B cell (primary cell): ENCODE measurements around the gene CBL.

Source experiments
- CTCF ChIP-seq: fragments of 200-600 bp; IDR thresholded peaks from one replicate; pipeline ENCODE4 v1.8.0; 2022; ENCODE audit warnings: antibody characterized with exemption, mild to moderate bottlenecking
- EZH2 ChIP-seq: IDR thresholded peaks from 2 replicates; pipeline ENCODE4 v1.6.1; 2012; ENCODE audit warnings: borderline replicate concordance, low read depth, mild to moderate bottlenecking, moderate library complexity, low read length; ENCODE audit not compliant: insufficient read depth, poor library complexity, severe bottlenecking

- TF ChIP-seq CTCF (no peak), EZH2 (no peak)
Observed at GRCh38 chr11:119158467-119158866, 47.7 kb upstream of the CBL start.
